C4-2B (cell line): ENCODE data around the gene OVOL3.

Source experiments
- H3K27ac ChIP-seq: fragments of 450-650 bp; 2 replicates; pipeline ENCODE4 v1.5.1; 2017
- CTCF ChIP-seq: fragments of 450-650 bp; conservative IDR thresholded peaks from 2 replicates; pipeline ENCODE4 v1.5.1; 2017; ENCODE audit warnings: mild to moderate bottlenecking
- ZFX ChIP-seq: fragments of 450-650 bp; IDR thresholded peaks from 2 replicates; pipeline ENCODE4 v1.6.1; 2017

OVOL3 gene

DNA sequence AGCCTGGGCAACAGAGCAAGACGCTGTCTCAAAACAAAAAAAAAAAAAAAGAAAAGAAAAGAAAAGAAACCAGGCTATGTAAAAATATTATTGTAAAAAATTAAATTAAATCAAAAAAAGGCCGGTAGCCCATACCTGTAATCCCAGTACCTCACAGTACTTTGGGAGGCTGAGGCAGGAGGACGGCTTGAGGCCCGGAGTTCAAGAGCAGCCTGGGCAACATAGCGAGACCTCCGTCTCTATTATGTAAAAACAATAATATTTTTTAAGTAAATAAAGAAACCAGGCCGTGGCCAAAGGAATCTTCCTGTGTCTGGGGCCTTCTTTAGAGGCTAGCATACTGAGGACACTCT lies 28.2 kb downstream of the OVOL3 start:
- H3K27ac ChIP-seq, result peak overlapping the region; percentile 96
- TF ChIP-seq ZFX, result no peak
- TF ChIP-seq CTCF, result no peak

DNA sequence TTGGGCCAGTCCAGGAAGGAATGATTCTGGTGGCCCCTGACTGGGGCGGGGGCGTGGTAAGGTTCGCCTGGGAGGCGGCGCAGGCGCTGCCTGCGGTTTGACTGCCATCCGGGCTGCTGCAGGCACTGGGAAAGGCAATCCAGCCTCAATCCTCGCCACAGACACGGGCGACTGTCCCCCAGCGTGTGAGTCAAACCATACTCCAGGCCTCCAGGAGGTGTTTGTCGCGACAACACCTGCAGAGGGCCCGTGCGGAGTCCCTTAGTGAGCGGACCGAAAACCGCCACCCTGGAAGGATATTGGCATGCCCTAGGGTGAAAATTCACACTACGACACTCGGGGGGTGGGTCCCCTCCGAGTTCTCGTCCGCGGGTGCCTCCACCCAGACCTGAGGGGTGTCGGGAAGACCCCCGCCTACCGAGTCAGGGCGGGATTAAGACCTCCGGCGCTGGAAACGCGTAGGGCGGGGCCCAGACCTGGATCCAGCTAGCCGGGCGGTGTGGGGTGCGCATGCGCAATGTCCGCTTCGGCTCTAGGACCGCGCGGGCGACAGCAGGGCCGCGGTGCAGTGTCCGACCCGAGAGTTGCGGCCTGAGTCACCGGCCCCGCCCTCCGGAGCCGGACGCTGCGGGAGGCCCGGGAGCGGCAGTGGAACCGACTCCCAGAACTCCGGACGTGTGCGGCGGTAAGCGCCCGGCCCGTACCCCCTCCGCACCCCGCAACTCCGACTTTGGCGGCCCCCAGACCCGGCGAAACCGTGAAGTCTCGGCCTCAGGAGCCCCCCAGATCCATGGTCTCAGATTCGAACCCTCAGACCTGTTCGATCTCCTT lies 28.7 kb downstream of the OVOL3 start, which contains the start of gene CAPNS1:
TSS of gene CAPNS1 (plus strand) at position 594 of the 831 bp plus-strand sequence. CDS start 946 bp downstream, outside the sequence.
- peak within 1 kb of the TSS; percentile 96 for H3K27ac ChIP-seq
- TF ChIP-seq ZFX (0 out of 2 replicates have a peak, but pooled peaks have one; percentile 31), CTCF (no peak)

DNA sequence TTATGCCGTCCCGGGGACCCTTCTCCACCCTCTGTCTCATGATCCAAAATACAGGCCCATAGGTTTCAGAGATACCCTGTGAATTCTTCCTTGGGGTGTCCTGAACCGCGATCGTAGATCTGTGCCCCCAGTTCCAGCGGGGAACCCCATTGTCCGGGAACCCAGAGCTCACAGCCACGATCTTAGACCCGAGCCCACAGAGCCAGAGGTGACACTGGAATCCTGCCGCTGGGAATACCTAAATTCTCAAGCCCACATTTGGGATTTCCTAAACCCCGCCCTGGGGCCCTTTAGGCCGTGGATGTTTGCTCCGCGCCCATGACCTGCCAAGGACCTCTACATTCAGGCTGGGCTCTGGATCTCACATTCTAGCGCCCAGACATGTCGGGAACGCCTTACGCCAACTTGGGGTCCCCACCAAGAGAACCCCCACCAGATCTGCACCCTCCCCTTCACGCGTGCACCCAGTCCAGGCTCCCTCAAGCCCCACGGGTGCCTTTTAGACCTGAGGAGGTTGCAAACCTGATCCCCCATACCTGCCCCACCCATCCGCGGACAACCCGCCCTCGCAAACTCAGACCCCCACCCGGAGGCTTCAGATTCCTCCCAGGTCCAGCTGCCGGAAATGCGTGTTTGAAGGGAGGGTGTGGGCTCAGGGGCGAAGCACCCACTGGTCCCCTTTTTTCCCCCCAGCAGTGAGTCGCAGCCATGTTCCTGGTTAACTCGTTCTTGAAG lies 29.5 kb downstream of the OVOL3 start:
- H3K27ac ChIP-seq, result peak overlapping the region; percentile 96
- TF ChIP-seq ZFX (no peak), CTCF (no peak)

- TF ChIP-seq CTCF, result no peak
- no peak for TF ChIP-seq ZFX
- peak overlapping the region; percentile 96 for H3K27ac ChIP-seq
Observed at GRCh38 chr19:36141039-36141927, 30.3 kb downstream of the OVOL3 start.

- TF ChIP-seq ZFX, result no peak
- TF ChIP-seq CTCF, result no peak
- no peak overlapping the region for H3K27ac ChIP-seq
Observed at GRCh38 chr19:36142046-36142445, 31.1 kb downstream of the OVOL3 start.

DNA sequence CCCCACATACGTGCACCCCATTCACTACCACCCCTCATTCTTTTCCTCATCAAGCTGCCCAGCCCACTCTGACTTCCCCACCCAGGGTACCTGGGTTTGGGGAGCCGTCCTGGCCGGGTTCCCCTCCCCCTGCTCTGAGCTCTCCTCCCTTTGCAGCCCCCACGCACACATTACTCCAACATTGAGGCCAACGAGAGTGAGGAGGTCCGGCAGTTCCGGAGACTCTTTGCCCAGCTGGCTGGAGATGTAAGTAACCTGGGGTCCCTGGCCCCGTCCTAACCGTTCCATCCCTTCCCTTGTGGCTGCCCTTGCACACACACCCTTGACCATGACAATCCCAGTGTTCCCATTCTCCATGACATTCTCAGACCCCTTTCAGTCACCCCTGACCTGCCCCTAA lies 31.6 kb downstream of the OVOL3 start:
- no peak overlapping the region for H3K27ac ChIP-seq
- TF ChIP-seq ZFX (no peak), CTCF (no peak)
